Endothelial cell of umbilical vein (primary cell): ENCODE measurements around the gene MYO7B. TPM values are rescaled to one million over a fixed set of nuclear protein-coding genes. Genes with fewer than 3 reads are reported as not detected.
"Not testable (repeated sequence)": the region's sequence is repeated elsewhere in the genome, so short reads cannot be mapped to it uniquely, and the experiment has no call there.

Experiments used
- BruUV-seq: library from RNA; stranded (reverse); fragments of 400-500 nt; replicated peaks from 2 replicates; lab custom pipeline; 2021; lab: Mats Ljungman, UMichigan
- CTCF ChIA-PET: fragments of 300-600, 350-600 bp; sonication (Branson Sonifier 250); formaldehyde crosslinking; loops from one replicate; lab custom pipeline; 2021; ENCODE audit warnings: antibody characterized with exemption, inconsistent platforms; lab: Charles Lee
- POLR2A ChIA-PET: fragments of 300-600, 350-600 bp; sonication (Branson Sonifier 250); formaldehyde crosslinking; loops from one replicate; lab custom pipeline; 2021; ENCODE audit warnings: antibody characterized with exemption, inconsistent platforms; lab: Charles Lee
- DNase-seq: peaks from one replicate; pipeline ENCODE4 v3.0.0-alpha.2; 2011; ENCODE audit warnings: low read depth, low spot score
- FAIRE-seq: peaks from 2 replicates; lab custom pipeline; 2011; peaks lifted over from hg19 to GRCh38; lab: Jason Lieb, UNC
- H2AFZ ChIP-seq: 2 replicates; pipeline ENCODE4 v1.6.0; 2012; ENCODE audit warnings: low read depth, low read length, control low read depth, inconsistent platforms
- H3K27ac ChIP-seq: 2 replicates; pipeline ENCODE4 v1.5.1; 2011; ENCODE audit warnings: low read depth, mild to moderate bottlenecking, control low read depth, low read length, moderate library complexity; ENCODE audit not compliant: insufficient read depth
- H3K27me3 ChIP-seq, 2 experiments: 2 replicates each; pipeline versions ENCODE4 v1.6.0 to v1.6.1; 2011; ENCODE audit warnings: low read length in 2 of 2, mixed read lengths in 1 of 2; ENCODE audit not compliant: control insufficient read depth in 2 of 2, insufficient read depth in 2 of 2
- H3K36me3 ChIP-seq, 2 experiments: 2 replicates in 1 of 2; 3 replicates in 1 of 2; pipeline ENCODE4 v1.5.1; 2011; ENCODE audit warnings: low read length in 2 of 2, mild to moderate bottlenecking in 1 of 2, moderate library complexity in 1 of 2; ENCODE audit not compliant: control insufficient read depth in 2 of 2, insufficient read depth in 2 of 2; ENCODE audit errors: extremely low read depth in 1 of 2
- H3K4me1 ChIP-seq: 3 replicates; pipeline ENCODE4 v1.5.1; 2011; ENCODE audit warnings: mild to moderate bottlenecking, low read length; ENCODE audit not compliant: control insufficient read depth, insufficient read depth; ENCODE audit errors: extremely low read depth
- H3K4me2 ChIP-seq: 2 replicates; pipeline ENCODE4 v1.6.1; 2011; ENCODE audit warnings: low read length, control low read depth, mixed read lengths; ENCODE audit not compliant: insufficient read depth
- H3K4me3 ChIP-seq, 3 experiments: fragments of 200-600 bp in 1 of 3; sonication (generic), shearing (Covaris generic) in 1 of 3; replicated peaks in 1 of 3; 2 replicates each; pipeline ENCODE4 v1.5.1; 2011 to 2016; ENCODE audit warnings: control low read depth in 3 of 3, low read length in 3 of 3, mild to moderate bottlenecking in 2 of 3, inconsistent platforms in 1 of 3, low read depth in 1 of 3, moderate library complexity in 1 of 3; ENCODE audit not compliant: insufficient read depth in 1 of 3
- H3K79me2 ChIP-seq: 2 replicates; pipeline ENCODE4 v1.6.0; 2012; ENCODE audit warnings: low read length, inconsistent platforms; ENCODE audit not compliant: control insufficient read depth, insufficient read depth
- H3K9ac ChIP-seq: replicated peaks from 2 replicates; pipeline ENCODE3; 2011; ENCODE audit warnings: low read length, control low read depth; ENCODE audit not compliant: insufficient read depth; ENCODE audit errors: extremely low read depth
- H3K9me1 ChIP-seq: replicated peaks from 3 replicates; pipeline ENCODE4 v1.6.0; 2011; ENCODE audit warnings: mild to moderate bottlenecking, low read length; ENCODE audit not compliant: control insufficient read depth, insufficient read depth; ENCODE audit errors: extremely low read depth
- H3K9me3 ChIP-seq: replicated peaks from 2 replicates; pipeline ENCODE4 v1.5.1; 2012; ENCODE audit warnings: low read length, inconsistent platforms; ENCODE audit not compliant: control insufficient read depth, insufficient read depth
- H4K20me1 ChIP-seq: replicated peaks from 2 replicates; pipeline ENCODE3; 2011; ENCODE audit warnings: mild to moderate bottlenecking, low read length; ENCODE audit not compliant: control insufficient read depth, insufficient read depth; ENCODE audit errors: extremely low read depth
- CTCF ChIP-seq, 2 donors: IDR thresholded peaks; 1 replicate in 1 of 2; 2 replicates in 1 of 2; pipeline ENCODE4 v1.5.1; 2011; ENCODE audit warnings: low read length in 2 of 2, mild to moderate bottlenecking in 2 of 2, moderate library complexity in 2 of 2, control low read depth in 1 of 2, inconsistent platforms in 1 of 2, low read depth in 1 of 2; ENCODE audit not compliant: insufficient read depth in 1 of 2; ENCODE audit errors: extremely low read depth in 1 of 2
- EZH2 ChIP-seq: IDR thresholded peaks from 2 replicates; pipeline ENCODE4 v1.6.1; 2012; ENCODE audit warnings: borderline replicate concordance, low read depth, mild to moderate bottlenecking, moderate library complexity, low read length, inconsistent platforms; ENCODE audit not compliant: severe bottlenecking
- FOS ChIP-seq: IDR thresholded peaks from 2 replicates; pipeline ENCODE4 v1.6.1; 2011; ENCODE audit warnings: mild to moderate bottlenecking, low read length, moderate library complexity, borderline replicate concordance; ENCODE audit not compliant: insufficient read depth
- GATA2 ChIP-seq: IDR thresholded peaks from 2 replicates; pipeline ENCODE4 v1.7.0; 2011; ENCODE audit warnings: low read depth, mild to moderate bottlenecking, moderate library complexity, mixed read lengths, low read length; ENCODE audit not compliant: insufficient read length, insufficient read depth
- JUN ChIP-seq: IDR thresholded peaks from 2 replicates; pipeline ENCODE4 v1.6.1; 2011; ENCODE audit warnings: borderline replicate concordance, low read depth; ENCODE audit not compliant: insufficient read length, insufficient read depth
- MYC ChIP-seq: IDR thresholded peaks from one replicate; pipeline ENCODE4 v1.6.1; 2011; ENCODE audit warnings: mild to moderate bottlenecking, low read depth, low read length
- POLR2A ChIP-seq: IDR thresholded peaks from 2 replicates; pipeline ENCODE4 v1.6.1; 2012; ENCODE audit warnings: low read depth, mild to moderate bottlenecking, control low read depth, low read length
- POLR2AphosphoS5 ChIP-seq: IDR thresholded peaks from 2 replicates; pipeline ENCODE4 v1.6.1; 2012; ENCODE audit warnings: low read depth, mild to moderate bottlenecking, control low read depth, low read length, moderate library complexity; ENCODE audit not compliant: insufficient read depth
- dilution Hi-C: fragments of 300-500 bp; cut with MboI; formaldehyde crosslinking; loops from one replicate; pipeline ENCODE4 v1.15.0; 2019; ENCODE audit warnings: low sequenced_read_pairs; ENCODE audit not compliant: extremely low pct_ligation_motif_present
- intact Hi-C: fragments of 100-400 bp; cut with micrococcal nuclease; formaldehyde crosslinking; loops from one replicate; pipeline ENCODE4 v1.10.0; 2022
- polyA plus RNA-seq, 4 experiments: library from polyadenylated mRNA; depleted of rRNA in 3 of 4; stranded (reverse) in 3 of 4; unstranded in 1 of 4; fragments of >200 nt; gene quantifications; 2 replicates each; pipeline versions ENCODE4 v1.2.1 to v1.2.3, GENCODE V29; 2011 to 2012; ENCODE audit warnings: missing spikeins in 1 of 4
- total RNA-seq: library from RNA; stranded (reverse); gene quantifications from 2 replicates; pipeline ENCODE4 v1.2.3, GENCODE V29; 2021
- TF ChIP-seq, protein P1 (sequence below): IDR thresholded peaks from 2 replicates; pipeline ENCODE4 v1.6.1; 2011; ENCODE audit not compliant: insufficient read depth, insufficient read length

Gene MYO7B
- total and polyA plus RNA-seq, 2 donors (not counting 3 experiments of a cell fraction or from before 2014, with no cell fraction given), result 0.17 TPM; not detected in 1

- H3K79me2 ChIP-seq, result no peaks in the 10 kb centered on the region
- H3K9ac ChIP-seq, result no peak overlapping the region
- BruUV-seq, result no TSS peak
- H3K4me2 ChIP-seq, result no peak overlapping the region
- H3K27ac ChIP-seq, result no peak overlapping the region
- intact Hi-C loops (no loop called here), dilution Hi-C loops (no loop called here)
- peaks cover 5% of the 10 kb centered on the region for H3K4me1 ChIP-seq
- no peaks in the 10 kb centered on the region for H3K27me3 ChIP-seq
- no peaks in the 10 kb centered on the region for H3K36me3 ChIP-seq
- H3K9me3 ChIP-seq, result no peaks in the 10 kb centered on the region
- TF ChIP-seq JUN (no peak), EZH2 (no peak), FOS (no peak), CTCF (IDR thresholded peaks at IDR 0.05; ENCODE audit: extremely low read depth in 1 of 2, insufficient read depth in 1 of 2, low read depth in 1 of 2, low read length in 2 of 2) (no peak), GATA2 (no peak), MYC (no peak), POLR2AphosphoS5 (no peak), POLR2A (no peak)
- TF ChIP-seq, protein P1, sequence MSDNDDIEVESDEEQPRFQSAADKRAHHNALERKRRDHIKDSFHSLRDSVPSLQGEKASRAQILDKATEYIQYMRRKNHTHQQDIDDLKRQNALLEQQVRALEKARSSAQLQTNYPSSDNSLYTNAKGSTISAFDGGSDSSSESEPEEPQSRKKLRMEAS, result no peak
- no peaks in the 10 kb centered on the region for H4K20me1 ChIP-seq
- H3K4me3 ChIP-seq, result no peak overlapping the region
- ChIA-PET POLR2A (interaction anchor here (0.8 kb wide), 1 partner anchor 44 kb away, joined by 3 read pairs; the partner anchor contains the start of gene IWS1), CTCF (interaction anchor here (0.6 to 1.7 kb wide), 2 partner anchors 16 to 21 kb away, joined by 3 to 6 read pairs; no protein-coding TSS in a partner anchor)
- DNase-seq (no peak), FAIRE-seq (no peak)
- H3K9me1 ChIP-seq, result no peaks in the 10 kb centered on the region
- no peak overlapping the region for H2AFZ ChIP-seq
Observed at GRCh38 chr2:127570282-127571250, 35.1 kb downstream of the MYO7B start.

GRCh38 chr2:127572352-127572751 is 36.9 kb downstream of the MYO7B start:
- H3K9me3 ChIP-seq, H3K4me3 ChIP-seq, BruUV-seq, H3K36me3 ChIP-seq, H3K27me3 ChIP-seq, H3K9me1 ChIP-seq, DNase-seq, CTCF ChIA-PET, dilution Hi-C loops, H3K27ac ChIP-seq, H3K4me1 ChIP-seq, H3K79me2 ChIP-seq, H3K9ac ChIP-seq, POLR2A ChIA-PET, H3K4me2 ChIP-seq, H4K20me1 ChIP-seq, FAIRE-seq, H2AFZ ChIP-seq, intact Hi-C loops: not testable (repeated sequence)
